Activated effector memory CD4-positive, alpha-beta T cell treated with anti-CD3 and anti-CD28 coated beads, Interleukin-2, amount 50 U/mL, for 16 hours (primary cell): ENCODE measurements around the gene BACH1.
A peak's percentile ranks its signal among the peaks of the same experiment; 100 is the strongest.
"Not testable (repeated sequence)": the region's sequence is repeated elsewhere in the genome, so short reads cannot be mapped to it uniquely, and the experiment has no call there.

ENCODE experiments used
- DNase-seq: peaks from one replicate; pipeline ENCODE4 v3.0.0-alpha.2; 2020

Gene BACH1

GRCh38 chr21:29349702-29350101 lies 51.0 kb downstream of the BACH1 start:
- DNase-seq: no peak

GRCh38 chr21:29350246-29350779 lies 51.6 kb downstream of the BACH1 start:
- no peak for DNase-seq

- DNase-seq: no peak
Measured at GRCh38 chr21:29351691-29352090, 53.0 kb downstream of the BACH1 start.

- DNase-seq: not testable (repeated sequence)
Measured at GRCh38 chr21:29355043-29355710, 56.5 kb downstream of the BACH1 start.

- DNase-seq: not testable (repeated sequence)
Measured at GRCh38 chr21:29356291-29356690, 57.6 kb downstream of the BACH1 start.

GRCh38 chr21:29356810-29357209 lies 58.1 kb downstream of the BACH1 start:
- DNase-seq: not testable (repeated sequence)

- DNase-seq: no peak
Measured at GRCh38 chr21:29359718-29360117, 61.0 kb downstream of the BACH1 start.

GRCh38 chr21:29360799-29361765 lies 62.4 kb downstream of the BACH1 start:
- DNase-seq: no peak

GRCh38 chr21:29362758-29363157 lies 64.0 kb downstream of the BACH1 start:
- DNase-seq: no peak

- DNase-seq: no peak
Measured at GRCh38 chr21:29365661-29366265, 67.0 kb downstream of the BACH1 start.

- no peak for DNase-seq
Measured at GRCh38 chr21:29366532-29366931, 67.8 kb downstream of the BACH1 start.

- no peak for DNase-seq
Measured at GRCh38 chr21:29367335-29367734, 68.6 kb downstream of the BACH1 start.

GRCh38 chr21:29368906-29369305 lies 70.2 kb downstream of the BACH1 start:
- DNase-seq: no peak

- no peak for DNase-seq
Measured at GRCh38 chr21:29371464-29371863, 72.7 kb downstream of the BACH1 start.

- DNase-seq: peak; percentile 68
Measured at GRCh38 chr21:29372063-29372802, 73.5 kb downstream of the BACH1 start.

- DNase-seq: no peak
Measured at GRCh38 chr21:29374481-29374880, 75.8 kb downstream of the BACH1 start.

- peak; percentile 79 for DNase-seq
Measured at GRCh38 chr21:29376556-29376955, 77.8 kb downstream of the BACH1 start.

- no peak for DNase-seq
Measured at GRCh38 chr21:29377266-29377665, 78.5 kb downstream of the BACH1 start.

- DNase-seq: no peak
Measured at GRCh38 chr21:29378832-29379231, 80.1 kb downstream of the BACH1 start.

GRCh38 chr21:29379517-29380054 lies 80.9 kb downstream of the BACH1 start:
- no peak for DNase-seq

GRCh38 chr21:29382030-29382654 lies 83.4 kb downstream of the BACH1 start:
- DNase-seq: no peak
